ENCODE results near the gene S1PR2. TPM values are rescaled to one million over a fixed set of nuclear protein-coding genes. Genes with fewer than 3 reads are reported as not detected.

S1PR2 gene
- total RNA-seq, 1 experiment from 2014 or later: 6.9 TPM

DNA sequence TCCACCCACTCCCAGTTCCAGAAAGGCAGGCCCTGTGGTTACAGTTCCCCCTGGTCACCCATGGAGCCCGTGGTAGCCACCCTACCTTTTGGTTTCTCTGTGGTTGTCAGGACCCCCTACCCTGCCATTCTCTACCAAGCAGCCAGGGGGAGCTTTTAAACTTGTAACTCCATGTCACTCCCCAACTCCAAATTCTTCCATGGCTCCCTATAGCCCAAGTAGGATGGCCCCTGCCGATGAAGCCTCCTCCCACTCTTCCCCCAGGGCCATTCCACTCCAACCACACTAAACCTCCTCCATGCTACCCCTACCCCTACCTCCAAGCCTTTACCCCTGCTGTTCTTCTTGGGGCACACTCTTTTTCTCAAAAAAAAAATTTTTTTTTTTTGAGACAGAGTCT is 2.2 kb downstream of the S1PR2 start:
- Histone ChIP-seq H3K9me3 (ENCODE audit: insufficient read depth, low read depth) (no peaks in the 10 kb centered on the region), H3F3A (ENCODE audit: insufficient read depth, low read depth) (peaks cover 25% of the 10 kb centered on the region), H3K27me3 (ENCODE audit: insufficient read depth, low read depth) (no peaks in the 10 kb centered on the region), H3K36me3 (ENCODE audit: low read depth) (no peaks in the 10 kb centered on the region), H3K4me2 (no peak overlapping the region), H2AFZ (no peak overlapping the region), H3K4me1 (replicated peaks; ENCODE audit: insufficient read depth) (0 out of 2 replicates have a peak, but pooled peaks cover 7% of the 10 kb centered on the region), H3K4me3 (no peak overlapping the region), H3K9me2 (ENCODE audit: insufficient read depth) (no peaks in the 10 kb centered on the region), H3K27ac (no peak overlapping the region), H4K20me1 (ENCODE audit: insufficient read depth) (0 out of 2 replicates have a peak, but pooled peaks cover 4% of the 10 kb centered on the region), H3K79me2 (ENCODE audit: low read depth) (no peaks in the 10 kb centered on the region)
- ChIA-PET POLR2A (ENCODE audit: unreplicated experiment) (interaction anchor here (0.6 kb wide), 1 partner anchor 21 kb away, joined by 3 read pairs; no protein-coding TSS in a partner anchor), CTCF (no interaction called here)
- intact Hi-C loops (cut with micrococcal nuclease; ENCODE audit: unreplicated experiment): no loop called here
- BruUV-seq (replicated peaks): no TSS peak
- no peak for TF ChIP-seq EZH2 (IDR thresholded peaks at IDR 0.05; ENCODE audit: low read depth)
- TF ChIP-seq, protein P1, sequence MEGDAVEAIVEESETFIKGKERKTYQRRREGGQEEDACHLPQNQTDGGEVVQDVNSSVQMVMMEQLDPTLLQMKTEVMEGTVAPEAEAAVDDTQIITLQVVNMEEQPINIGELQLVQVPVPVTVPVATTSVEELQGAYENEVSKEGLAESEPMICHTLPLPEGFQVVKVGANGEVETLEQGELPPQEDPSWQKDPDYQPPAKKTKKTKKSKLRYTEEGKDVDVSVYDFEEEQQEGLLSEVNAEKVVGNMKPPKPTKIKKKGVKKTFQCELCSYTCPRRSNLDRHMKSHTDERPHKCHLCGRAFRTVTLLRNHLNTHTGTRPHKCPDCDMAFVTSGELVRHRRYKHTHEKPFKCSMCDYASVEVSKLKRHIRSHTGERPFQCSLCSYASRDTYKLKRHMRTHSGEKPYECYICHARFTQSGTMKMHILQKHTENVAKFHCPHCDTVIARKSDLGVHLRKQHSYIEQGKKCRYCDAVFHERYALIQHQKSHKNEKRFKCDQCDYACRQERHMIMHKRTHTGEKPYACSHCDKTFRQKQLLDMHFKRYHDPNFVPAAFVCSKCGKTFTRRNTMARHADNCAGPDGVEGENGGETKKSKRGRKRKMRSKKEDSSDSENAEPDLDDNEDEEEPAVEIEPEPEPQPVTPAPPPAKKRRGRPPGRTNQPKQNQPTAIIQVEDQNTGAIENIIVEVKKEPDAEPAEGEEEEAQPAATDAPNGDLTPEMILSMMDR (conservative IDR thresholded peaks at IDR 0.05): peak; percentile 61
- no peak for DNase-seq

DNA sequence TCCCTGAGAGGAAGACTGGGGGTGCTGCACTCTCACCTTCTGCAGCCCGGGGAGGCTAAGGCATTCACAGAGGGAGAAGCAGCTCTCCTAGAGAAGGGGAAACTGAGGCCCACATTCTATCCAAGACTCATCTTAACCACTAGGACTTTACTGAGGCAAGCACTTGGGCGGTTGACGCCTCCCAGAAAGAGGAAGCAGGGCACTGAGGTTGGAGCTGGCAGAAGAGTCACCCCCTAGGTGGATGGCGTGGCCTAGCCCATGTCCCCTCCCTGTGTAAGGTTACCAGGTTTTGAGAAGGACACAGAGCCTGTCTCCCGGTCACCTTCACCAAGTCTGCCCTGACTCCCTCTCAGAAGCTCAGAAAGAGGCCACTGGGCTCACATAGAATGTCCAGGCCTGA is 2.7 kb downstream of the S1PR2 start:
- H4K20me1 ChIP-seq (ENCODE audit: insufficient read depth): 0 out of 2 replicates have a peak, but pooled peaks cover 4% of the 10 kb centered on the region
- no peaks in the 10 kb centered on the region for H3K27me3 ChIP-seq (ENCODE audit: insufficient read depth, low read depth)
- peak in 1 of 2 experiments; percentile 9 for DNase-seq
- H3K36me3 ChIP-seq (ENCODE audit: low read depth): no peaks in the 10 kb centered on the region
- no peak overlapping the region for H2AFZ ChIP-seq
- intact Hi-C loops (cut with micrococcal nuclease; ENCODE audit: unreplicated experiment): no loop called here
- H3K4me1 ChIP-seq (replicated peaks; ENCODE audit: insufficient read depth): 0 out of 2 replicates have a peak, but pooled peaks cover 7% of the 10 kb centered on the region
- no peak for TF ChIP-seq EZH2 (IDR thresholded peaks at IDR 0.05; ENCODE audit: low read depth)
- TF ChIP-seq, protein P1 (conservative IDR thresholded peaks at IDR 0.05): no peak
- H3K79me2 ChIP-seq (ENCODE audit: low read depth): no peaks in the 10 kb centered on the region
- H3K9me3 ChIP-seq (ENCODE audit: insufficient read depth, low read depth): no peaks in the 10 kb centered on the region
- ChIA-PET POLR2A (ENCODE audit: unreplicated experiment) (interaction anchor here (0.6 kb wide), 1 partner anchor 21 kb away, joined by 3 read pairs; no protein-coding TSS in a partner anchor), CTCF (no interaction called here)
- peaks cover 25% of the 10 kb centered on the region for H3F3A ChIP-seq (ENCODE audit: insufficient read depth, low read depth)
- H3K4me3 ChIP-seq: no peak overlapping the region
- no TSS peak for BruUV-seq (replicated peaks)
- H3K27ac ChIP-seq: no peak overlapping the region
- H3K4me2 ChIP-seq: no peak overlapping the region
- no peaks in the 10 kb centered on the region for H3K9me2 ChIP-seq (ENCODE audit: insufficient read depth)

DNA sequence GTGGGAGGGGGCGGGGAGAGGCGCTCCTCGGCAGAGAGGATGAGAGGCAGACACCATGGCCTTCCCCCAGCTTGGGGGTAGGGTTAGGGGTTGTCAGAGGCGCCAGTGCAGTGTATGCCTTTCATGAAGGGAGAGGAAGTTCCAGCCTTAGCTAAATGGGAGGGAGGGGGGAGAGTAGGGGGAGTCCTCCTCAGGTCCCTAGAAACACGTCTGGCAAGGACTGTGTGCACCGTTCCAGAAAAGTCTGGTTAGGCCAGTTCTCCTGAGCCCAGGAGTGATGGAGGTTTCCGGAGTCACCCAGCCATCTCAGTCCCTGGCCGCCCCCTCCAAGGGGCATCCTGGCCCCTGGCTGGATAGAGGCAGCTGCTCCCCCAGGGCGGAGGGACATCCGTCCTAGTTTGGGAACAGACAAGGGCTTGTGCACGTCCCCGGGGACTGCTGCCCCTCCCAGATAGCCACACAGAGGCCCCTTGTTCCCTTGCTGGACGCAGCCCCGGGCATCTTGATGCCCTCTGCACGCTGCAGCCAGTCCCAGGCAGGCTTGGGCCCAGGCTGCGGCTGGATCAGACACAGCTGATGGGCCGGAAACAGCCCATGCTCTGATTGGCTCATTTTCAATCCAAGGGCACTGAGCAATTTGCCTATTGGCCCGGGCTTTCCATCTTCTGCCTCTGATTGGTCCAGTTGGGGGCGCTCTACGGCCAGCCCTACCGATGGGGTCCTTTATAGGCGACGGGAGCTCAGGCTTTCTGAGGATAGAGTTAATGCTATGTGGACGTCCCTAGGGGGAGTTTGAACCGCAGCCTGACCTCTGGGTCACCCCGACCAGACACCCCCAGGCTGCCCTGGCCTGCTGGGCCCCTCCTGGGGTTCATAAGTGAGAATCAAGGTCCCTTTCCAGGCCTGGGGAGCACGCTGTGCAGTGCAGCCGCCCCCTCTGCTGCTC is 3.8 kb downstream of the S1PR2 start:
- no peak overlapping the region for H3K27ac ChIP-seq
- no TSS peak for BruUV-seq (replicated peaks)
- POLR2A ChIA-PET (ENCODE audit: unreplicated experiment): no interaction called here
- CTCF ChIA-PET: no interaction called here
- H3K4me3 ChIP-seq: no peak overlapping the region
- no peak overlapping the region for H2AFZ ChIP-seq
- H3K27me3 ChIP-seq (ENCODE audit: insufficient read depth, low read depth): no peaks in the 10 kb centered on the region
- 0 out of 2 replicates have a peak, but pooled peaks cover 4% of the 10 kb centered on the region for H4K20me1 ChIP-seq (ENCODE audit: insufficient read depth)
- peak in 1 of 2 experiments; percentile 31 for DNase-seq
- no peaks in the 10 kb centered on the region for H3K36me3 ChIP-seq (ENCODE audit: low read depth)
- no peaks in the 10 kb centered on the region for H3K9me3 ChIP-seq (ENCODE audit: insufficient read depth, low read depth)
- H3K4me2 ChIP-seq: no peak overlapping the region
- intact Hi-C loops (cut with micrococcal nuclease; ENCODE audit: unreplicated experiment): no loop called here
- no peaks in the 10 kb centered on the region for H3K9me2 ChIP-seq (ENCODE audit: insufficient read depth)
- no peaks in the 10 kb centered on the region for H3K79me2 ChIP-seq (ENCODE audit: low read depth)
- H3F3A ChIP-seq (ENCODE audit: insufficient read depth, low read depth): peaks cover 26% of the 10 kb centered on the region
- 0 out of 2 replicates have a peak, but pooled peaks cover 7% of the 10 kb centered on the region for H3K4me1 ChIP-seq (replicated peaks; ENCODE audit: insufficient read depth)
- TF ChIP-seq EZH2 (IDR thresholded peaks at IDR 0.05; ENCODE audit: low read depth): no peak
- TF ChIP-seq, protein P1 (conservative IDR thresholded peaks at IDR 0.05): no peak

Measured in PC-9 (cell line).